K562 (cell line): Measurements from ENCODE around the gene DGCR2. TPM values are rescaled to one million over a fixed set of nuclear protein-coding genes. Genes with fewer than 3 reads are reported as not detected.

Source experiments
- BRCA1 ChIP-seq, 2 experiments: fragments of 450-650 bp in 1 of 2; sonication (generic) in 1 of 2; formaldehyde crosslinking in 1 of 2; IDR thresholded peaks; 2 replicates each; pipeline versions ENCODE4 v1.5.0 to v1.6.1; 2017 to 2020; ENCODE audit warnings: mild to moderate bottlenecking in 1 of 2, missing genetic modification reagents in 1 of 2
- ERF ChIP-seq: fragments of 450-650 bp; formaldehyde crosslinking; IDR thresholded peaks from 2 replicates; pipeline ENCODE4 v1.4.0; 2020; ENCODE audit warnings: mild to moderate bottlenecking, mixed read lengths
- MLX ChIP-seq, 2 experiments: fragments of 450-650 bp in 1 of 2; sonication (generic) in 1 of 2; formaldehyde crosslinking; conservative IDR thresholded peaks; 2 replicates each; pipeline versions ENCODE4 v1.4.0 to v1.8.1; 2020 to 2022; ENCODE audit warnings: mild to moderate bottlenecking in 1 of 2, missing genetic modification reagents in 1 of 2
- NCOA6 ChIP-seq: fragments of 450-650 bp; IDR thresholded peaks from 2 replicates; pipeline ENCODE4 v1.6.1; 2017; ENCODE audit warnings: mild to moderate bottlenecking
- NR2C2 ChIP-seq, 2 experiments: fragments of 200-800 bp in 1 of 2; sonication (Bioruptor generic) in 1 of 2; sonication (generic) in 1 of 2; formaldehyde crosslinking in 1 of 2; IDR thresholded peaks; 2 replicates each; pipeline versions ENCODE4 v1.6.1 to v1.8.0; 2016 to 2022; ENCODE audit warnings: mild to moderate bottlenecking in 1 of 2, missing compliant biosample characterization in 1 of 2, missing genetic modification characterization in 1 of 2, missing genetic modification reagents in 1 of 2
- PRMT5 ChIP-seq: sonication (generic); formaldehyde crosslinking; IDR thresholded peaks from 2 replicates; pipeline ENCODE4 v1.5.0; 2020; ENCODE audit warnings: missing genetic modification reagents
- SAP30 ChIP-seq: fragments of 200-600 bp; sonication (generic); IDR thresholded peaks from 2 replicates; pipeline ENCODE4 v1.6.1; 2012; ENCODE audit warnings: borderline replicate concordance, low read depth, mild to moderate bottlenecking, moderate library complexity, low read length, control low read depth, inconsistent platforms; ENCODE audit not compliant: insufficient read depth, poor library complexity, severe bottlenecking
- USF1 ChIP-seq: sonication (generic); formaldehyde crosslinking; IDR thresholded peaks from 2 replicates; pipeline ENCODE4 v1.9.0; 2022; ENCODE audit warnings: mild to moderate bottlenecking, missing genetic modification reagents
- WHSC1 ChIP-seq: IDR thresholded peaks from one replicate; pipeline ENCODE4 v1.6.1; 2012; ENCODE audit warnings: low read length, control low read depth, inconsistent platforms
- XRCC5 ChIP-seq: fragments of 200-400 bp; formaldehyde crosslinking; IDR thresholded peaks from 2 replicates; pipeline ENCODE4 v1.6.1; 2017; ENCODE audit warnings: low read depth, mild to moderate bottlenecking, low read length
- ZNF146 ChIP-seq: IDR thresholded peaks from one replicate; pipeline ENCODE4 v1.6.1; 2018; ENCODE audit warnings: missing compliant biosample characterization; ENCODE audit not compliant: unreplicated experiment
- ZNF263 ChIP-seq: sonication (generic); formaldehyde crosslinking; IDR thresholded peaks from 2 replicates; pipeline ENCODE4 v1.8.0; 2022; ENCODE audit warnings: mild to moderate bottlenecking, missing genetic modification reagents, borderline replicate concordance
- ZNF740 ChIP-seq, 3 experiments: fragments of 200-800 bp in 1 of 3; sonication (Bioruptor generic) in 1 of 3; sonication (generic) in 1 of 3; formaldehyde crosslinking in 1 of 3; IDR thresholded peaks; 2 replicates each; pipeline versions ENCODE4 v1.6.1 to v1.8.0; 2016 to 2022; ENCODE audit warnings: mild to moderate bottlenecking in 2 of 3, missing compliant biosample characterization in 2 of 3, missing genetic modification characterization in 2 of 3, missing genetic modification reagents in 1 of 3
- ZNF778 ChIP-seq: fragments of 450-650 bp; formaldehyde crosslinking; IDR thresholded peaks from 2 replicates; pipeline ENCODE4 v1.4.0; 2020; ENCODE audit warnings: mild to moderate bottlenecking, moderate library complexity
- polyA plus RNA-seq, 8 experiments: library from polyadenylated mRNA; depleted of rRNA in 4 of 8; stranded (reverse) in 5 of 8; unstranded in 3 of 8; fragments of >200 nt; fragmentation: Nextera tagmentation in 2 of 8; fragmentation: Illumina TruSeq in 1 of 8; extraction: Ambion mirVana in 2 of 8; extraction: Trizol in 1 of 8; gene quantifications; 2 replicates each; pipeline versions ENCODE4 v1.2.1 to v1.2.3, GENCODE V29; 2011 to 2014; ENCODE audit warnings: inconsistent platforms in 1 of 8, missing spikeins in 1 of 8
- total RNA-seq, 7 experiments: library from RNA; depleted of rRNA in 6 of 7; stranded (reverse); fragments of >200 nt in 6 of 7; fragmentation: Illumina TruSeq in 2 of 7; extraction: Trizol in 2 of 7; gene quantifications; 2 replicates each; pipeline versions ENCODE4 v1.2.1 to v1.2.3, GENCODE V29; 2011 to 2021; ENCODE audit warnings: low replicate concordance in 1 of 7
- TF ChIP-seq, protein P1 (sequence below): sonication (generic); formaldehyde crosslinking; IDR thresholded peaks from 2 replicates; pipeline ENCODE4 v1.9.0; 2022; ENCODE audit warnings: mild to moderate bottlenecking, missing genetic modification reagents
- TF ChIP-seq, protein P2 (sequence below): fragments of 200-800 bp; sonication (Bioruptor generic); IDR thresholded peaks from 2 replicates; pipeline ENCODE4 v1.6.1; 2016; ENCODE audit warnings: missing genetic modification characterization, missing compliant biosample characterization

DGCR2 gene
- total and polyA plus RNA-seq, 9 of the 15 experiments (the other 6 are each of a cell fraction or from before 2014, with no cell fraction given), result 0.69 to 101 (median 56.4) TPM

- TF ChIP-seq MLX (CRISPR knock-in tag; conservative IDR thresholded peaks at IDR 0.05) (0 out of 4 replicates have a peak, but pooled peaks of 1 of the 2 experiments have one; percentile 19), ZNF263 (CRISPR knock-in tag) (peak; percentile 62; the same call in 1 of the 2 replicates), ERF (CRISPR knock-in tag) (no peak), PRMT5 (CRISPR knock-in tag) (0 out of 2 replicates have a peak, but pooled peaks have one; percentile 55), WHSC1 (peak; percentile 99), ZNF146 (no peak), NR2C2 (CRISPR knock-in tag; IDR thresholded peaks at IDR 0.05) (peak; percentile 47; the same call in 1 of the 2 replicates), NR2C2 (tag; IDR thresholded peaks at IDR 0.05) (no peak), NCOA6 (no peak), ZNF778 (CRISPR knock-in tag) (no peak), USF1 (CRISPR knock-in tag) (peak; percentile 41; the same call in 1 of the 2 replicates), XRCC5 (no peak), SAP30 (no peak), ZNF740 (CRISPR knock-in tag; IDR thresholded peaks at IDR 0.05) (peak; percentile 69), ZNF740 (tag; IDR thresholded peaks at IDR 0.05) (no peak), BRCA1 (IDR thresholded peaks at IDR 0.05) (no peak), BRCA1 (CRISPR knock-in tag; IDR thresholded peaks at IDR 0.05) (peak; percentile 98; the same call in 1 of the 2 replicates)
- TF ChIP-seq, protein P1, sequence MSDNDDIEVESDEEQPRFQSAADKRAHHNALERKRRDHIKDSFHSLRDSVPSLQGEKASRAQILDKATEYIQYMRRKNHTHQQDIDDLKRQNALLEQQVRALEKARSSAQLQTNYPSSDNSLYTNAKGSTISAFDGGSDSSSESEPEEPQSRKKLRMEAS (CRISPR knock-in tag), result peak; percentile 68; the same call in 1 of the 2 replicates
- TF ChIP-seq, protein P2, sequence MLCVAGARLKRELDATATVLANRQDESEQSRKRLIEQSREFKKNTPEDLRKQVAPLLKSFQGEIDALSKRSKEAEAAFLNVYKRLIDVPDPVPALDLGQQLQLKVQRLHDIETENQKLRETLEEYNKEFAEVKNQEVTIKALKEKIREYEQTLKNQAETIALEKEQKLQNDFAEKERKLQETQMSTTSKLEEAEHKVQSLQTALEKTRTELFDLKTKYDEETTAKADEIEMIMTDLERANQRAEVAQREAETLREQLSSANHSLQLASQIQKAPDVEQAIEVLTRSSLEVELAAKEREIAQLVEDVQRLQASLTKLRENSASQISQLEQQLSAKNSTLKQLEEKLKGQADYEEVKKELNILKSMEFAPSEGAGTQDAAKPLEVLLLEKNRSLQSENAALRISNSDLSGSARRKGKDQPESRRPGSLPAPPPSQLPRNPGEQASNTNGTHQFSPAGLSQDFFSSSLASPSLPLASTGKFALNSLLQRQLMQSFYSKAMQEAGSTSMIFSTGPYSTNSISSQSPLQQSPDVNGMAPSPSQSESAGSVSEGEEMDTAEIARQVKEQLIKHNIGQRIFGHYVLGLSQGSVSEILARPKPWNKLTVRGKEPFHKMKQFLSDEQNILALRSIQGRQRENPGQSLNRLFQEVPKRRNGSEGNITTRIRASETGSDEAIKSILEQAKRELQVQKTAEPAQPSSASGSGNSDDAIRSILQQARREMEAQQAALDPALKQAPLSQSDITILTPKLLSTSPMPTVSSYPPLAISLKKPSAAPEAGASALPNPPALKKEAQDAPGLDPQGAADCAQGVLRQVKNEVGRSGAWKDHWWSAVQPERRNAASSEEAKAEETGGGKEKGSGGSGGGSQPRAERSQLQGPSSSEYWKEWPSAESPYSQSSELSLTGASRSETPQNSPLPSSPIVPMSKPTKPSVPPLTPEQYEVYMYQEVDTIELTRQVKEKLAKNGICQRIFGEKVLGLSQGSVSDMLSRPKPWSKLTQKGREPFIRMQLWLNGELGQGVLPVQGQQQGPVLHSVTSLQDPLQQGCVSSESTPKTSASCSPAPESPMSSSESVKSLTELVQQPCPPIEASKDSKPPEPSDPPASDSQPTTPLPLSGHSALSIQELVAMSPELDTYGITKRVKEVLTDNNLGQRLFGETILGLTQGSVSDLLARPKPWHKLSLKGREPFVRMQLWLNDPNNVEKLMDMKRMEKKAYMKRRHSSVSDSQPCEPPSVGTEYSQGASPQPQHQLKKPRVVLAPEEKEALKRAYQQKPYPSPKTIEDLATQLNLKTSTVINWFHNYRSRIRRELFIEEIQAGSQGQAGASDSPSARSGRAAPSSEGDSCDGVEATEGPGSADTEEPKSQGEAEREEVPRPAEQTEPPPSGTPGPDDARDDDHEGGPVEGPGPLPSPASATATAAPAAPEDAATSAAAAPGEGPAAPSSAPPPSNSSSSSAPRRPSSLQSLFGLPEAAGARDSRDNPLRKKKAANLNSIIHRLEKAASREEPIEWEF (CRISPR knock-in tag), result no peak
Observed at GRCh38 chr22:19066531-19067271, 55.5 kb downstream of the DGCR2 start (continued).
